GM13976 (cell line): ENCODE measurements around the gene AADAT.
"Not testable (repeated sequence)": the region's sequence is repeated elsewhere in the genome, so short reads cannot be mapped to it uniquely, and the experiment has no call there.

Source experiments
- DNase-seq: peaks from one replicate; pipeline ENCODE4 v3.0.0; 2012; ENCODE audit warnings: low spot score
- CTCF ChIP-seq: IDR thresholded peaks from 2 replicates; pipeline ENCODE4 v1.5.1; 2012; ENCODE audit warnings: borderline replicate concordance, mild to moderate bottlenecking; ENCODE audit not compliant: insufficient read depth; ENCODE audit errors: extremely low read depth, missing control alignments, control extremely low read depth
- in situ Hi-C: fragments of 300-500 bp; cut with MboI; formaldehyde crosslinking; loops from one replicate; pipeline ENCODE4 v1.12.0; 2022; ENCODE audit warnings: low sequenced_read_pairs, mixed read lengths, inconsistent platforms; ENCODE audit not compliant: unreplicated experiment

Gene AADAT

DNA sequence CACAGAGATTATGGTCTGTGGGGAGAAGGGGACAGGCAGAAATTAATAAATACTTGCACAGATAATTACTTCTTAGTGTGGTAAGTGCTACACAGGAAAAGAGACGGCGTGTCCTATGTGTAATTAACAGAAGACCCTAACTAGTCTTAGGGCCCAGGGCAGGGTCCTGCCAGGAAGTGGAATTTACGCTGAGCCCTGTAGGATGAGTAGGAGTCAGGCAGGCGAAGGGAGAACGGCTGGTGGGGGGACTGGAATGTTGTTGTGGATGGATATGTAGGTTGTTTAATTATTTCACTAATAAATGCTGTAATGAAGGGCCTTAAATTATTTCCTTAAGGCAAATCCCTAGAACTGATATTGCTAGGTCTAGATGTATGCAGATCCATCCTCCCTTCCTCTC is 36.8 kb downstream of the AADAT start:
- no peak for TF ChIP-seq CTCF
- in situ Hi-C loops: no loop called here

DNA sequence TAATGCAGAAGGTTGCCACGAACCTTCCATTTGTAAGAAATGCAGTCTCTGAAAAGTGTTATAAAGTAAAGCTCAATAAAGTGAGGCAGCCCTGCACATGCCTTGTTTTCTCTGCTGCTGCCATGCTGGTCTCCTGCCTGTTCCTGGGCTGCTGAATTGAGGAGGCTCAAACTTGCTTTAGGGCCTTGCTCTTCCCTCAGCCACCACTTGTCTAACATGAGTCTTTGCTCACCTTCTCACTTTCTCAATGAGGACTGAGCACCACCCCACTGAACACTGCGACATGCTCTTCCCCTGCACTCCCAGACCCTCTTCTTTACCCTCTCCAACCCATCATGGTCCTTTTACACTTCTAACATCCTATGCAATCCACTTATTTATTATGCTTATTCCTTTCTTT is 38.4 kb downstream of the AADAT start:
- in situ Hi-C loops: no loop called here
- no peak for DNase-seq
- no peak for TF ChIP-seq CTCF

More for the DNA sequence above, 36.8 kb downstream of the AADAT start:
- DNase-seq: no peak

GRCh38 chr4:170049766-170050165 is 40.0 kb downstream of the AADAT start:
- DNase-seq: no peak
- in situ Hi-C loops: loop anchor here (10.0 to 25.0 kb wide), 2 partner anchors 245 to 437 kb away; partner anchors contain the start of genes CLCN3 and NEK1
- no peak for TF ChIP-seq CTCF

GRCh38 chr4:170047771-170048354 is 41.9 kb downstream of the AADAT start:
- peak; percentile 43 for DNase-seq
- TF ChIP-seq CTCF: peak; percentile 58

DNA sequence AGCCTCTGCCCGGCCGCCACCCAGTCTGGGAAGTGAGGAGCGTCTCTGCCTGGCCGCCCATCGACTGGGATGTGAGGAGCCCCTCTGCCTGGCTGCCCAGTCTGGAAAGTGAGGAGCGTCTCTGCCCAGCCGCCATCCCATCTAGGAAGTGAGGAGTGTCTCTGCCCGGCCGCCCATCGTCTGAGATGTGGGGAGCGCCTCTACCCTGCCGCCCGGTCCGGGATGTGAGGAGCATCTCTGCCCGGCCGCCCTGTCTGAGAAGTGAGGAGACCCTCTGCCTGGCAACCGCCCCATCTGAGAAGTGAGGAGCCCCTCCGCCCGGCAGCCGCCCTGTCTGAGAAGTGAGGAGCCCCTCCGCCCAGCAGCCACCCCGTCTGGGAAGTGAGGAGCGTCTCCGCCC is 43.6 kb downstream of the AADAT start:
- in situ Hi-C loops: loop anchor here (10.0 to 25.0 kb wide), 2 partner anchors 241 to 434 kb away; partner anchors contain the start of genes CLCN3 and NEK1
- not testable (repeated sequence) for DNase-seq

More at GRCh38 chr4:170047771-170048354, 41.9 kb downstream of the AADAT start:
- in situ Hi-C loops: loop anchor here (10.0 to 25.0 kb wide), 2 partner anchors 243 to 436 kb away; partner anchors contain the start of genes CLCN3 and NEK1

GRCh38 chr4:170040031-170040680 is 49.6 kb downstream of the AADAT start:
- in situ Hi-C loops: loop anchor here (10.0 to 25.0 kb wide), 2 partner anchors 235 to 428 kb away; partner anchors contain the start of genes CLCN3 and NEK1
- DNase-seq: no peak
- no peak for TF ChIP-seq CTCF

DNA sequence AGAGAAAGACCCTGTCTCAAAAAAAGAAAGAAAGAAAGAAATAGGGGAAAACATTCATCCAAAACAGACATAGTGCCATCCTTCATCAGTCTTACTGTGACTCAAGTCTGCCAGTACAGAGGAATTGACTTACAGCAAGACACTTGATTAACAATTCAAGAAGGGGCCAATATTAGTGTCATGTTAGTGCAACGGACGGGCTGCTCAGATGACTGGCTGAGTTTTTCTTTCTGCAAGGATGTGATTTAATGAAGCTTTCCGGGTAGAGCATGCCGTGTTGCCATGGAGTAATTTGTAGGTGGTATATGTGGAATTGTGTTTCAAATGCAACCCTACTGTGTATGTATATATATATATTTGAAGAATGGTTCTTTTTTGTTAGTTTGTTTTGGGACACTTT is 51.0 kb downstream of the AADAT start:
- DNase-seq: no peak
- no peak for TF ChIP-seq CTCF
- in situ Hi-C loops: loop anchor here (25.0 kb wide), 1 partner anchor 426 kb away; the partner anchor contains the start of genes CLCN3 and NEK1
